Gastroesophageal sphincter (tissue), 4 donors: Measurements from ENCODE around the gene LMNA. TPM values are rescaled to one million over a fixed set of nuclear protein-coding genes. Genes with fewer than 3 reads are reported as not detected.
"Not testable (repeated sequence)": the region's sequence is repeated elsewhere in the genome, so short reads cannot be mapped to it uniquely, and the experiment has no call there.

Experiments
- ATAC-seq: fragments of 150-250 bp; one replicate; pipeline ENCODE4 v1.9.1; 2016; ENCODE audit warnings: mild to moderate bottlenecking, moderate library complexity
- H3K27ac ChIP-seq, 4 donors: fragments of 200-600 bp; sonication (generic) in 3 of 4; 1 replicate in 3 of 4; 2 replicates in 1 of 4; pipeline ENCODE4 v1.5.1; 2016 to 2019
- H3K27me3 ChIP-seq: fragments of 200-600 bp; sonication (generic); one replicate; pipeline ENCODE4 v1.5.1; 2019
- H3K36me3 ChIP-seq, 2 donors: fragments of 200-600 bp; sonication (generic); one replicate each; pipeline ENCODE4 v1.5.1; 2019; ENCODE audit warnings: control low read depth in 1 of 2
- H3K4me1 ChIP-seq, 3 donors: fragments of 200-600 bp; sonication (generic); 1 replicate in 2 of 3; 2 replicates in 1 of 3; pipeline ENCODE4 v1.5.1; 2016 to 2019; ENCODE audit warnings: control low read depth in 2 of 3
- H3K4me3 ChIP-seq, 2 donors: fragments of 200-600 bp; sonication (generic); one replicate each; pipeline ENCODE4 v1.5.1; 2019; ENCODE audit warnings: mild to moderate bottlenecking in 1 of 2, moderate library complexity in 1 of 2
- H3K9me3 ChIP-seq, 3 donors: fragments of 200-600 bp; sonication (generic); one replicate each; pipeline ENCODE4 v1.5.1; 2017 to 2019; ENCODE audit warnings: control low read depth in 2 of 3
- CTCF ChIP-seq, 4 experiments: fragments of 200-600 bp in 2 of 4; fragments of 450-650 bp in 2 of 4; sonication (generic) in 1 of 4; IDR thresholded peaks; one replicate each; pipeline ENCODE4 v1.5.1; 2017 to 2019; ENCODE audit warnings: antibody characterized with exemption in 4 of 4, mild to moderate bottlenecking in 2 of 4, moderate library complexity in 2 of 4
- EP300 ChIP-seq: sonication (generic); formaldehyde crosslinking; IDR thresholded peaks from one replicate; pipeline ENCODE4 v1.6.1; 2017; ENCODE audit warnings: antibody characterized with exemption, mild to moderate bottlenecking
- POLR2A ChIP-seq, 2 donors: fragments of 450-650 bp; IDR thresholded peaks; one replicate each; pipeline ENCODE4 v1.6.1; 2017; ENCODE audit warnings: antibody characterized with exemption in 2 of 2, mild to moderate bottlenecking in 2 of 2, moderate library complexity in 1 of 2
- POLR2AphosphoS5 ChIP-seq: sonication (generic); formaldehyde crosslinking; IDR thresholded peaks from one replicate; pipeline ENCODE4 v1.6.1; 2017; ENCODE audit warnings: antibody characterized with exemption
- WGBS, 2 donors: methylation state at CpG; one replicate each; pipeline ENCODE4 v1.1.5; 2018; ENCODE audit warnings: low coverage in 1 of 2; 5-methylcytosine and 5-hydroxymethylcytosine counted together
- total RNA-seq, 4 donors: library from RNA; depleted of rRNA; stranded (reverse); fragments of >200 nt; gene quantifications; one replicate each; pipeline ENCODE4 v1.1.0, GENCODE V29; 2016

Gene LMNA
- total RNA-seq, 4 donors from 2014 or later: 327 to 617 (median 519) TPM

- no peak for TF ChIP-seq POLR2A (IDR thresholded peaks at IDR 0.05)
- TF ChIP-seq POLR2AphosphoS5: no peak
- TF ChIP-seq EP300: no peak
- TF ChIP-seq CTCF (IDR thresholded peaks at IDR 0.05): no peak
- no peaks in the 10 kb centered on the region for H3K36me3 ChIP-seq
- H3K27me3 ChIP-seq: no peaks in the 10 kb centered on the region
- H3K4me3 ChIP-seq: peak overlapping the region in 1 of 2 donors; percentile 93
- H3K9me3 ChIP-seq: no peaks in the 10 kb centered on the region
- H3K27ac ChIP-seq: peak overlapping the region; percentile 94 to 100 (median 100)
- peaks cover 0 to 61% (median 19%) of the 10 kb centered on the region in 3 donors for H3K4me1 ChIP-seq
- ATAC-seq: no peak
- WGBS, 2 donors: 0 to 30% methylated on average over 1 to 4 of the region's 4 CpGs
These were observed 1.1 kb upstream of the LMNA start for GRCh38 chr1:156113282-156113950.

GRCh38 chr1:156114919-156115513 is 505 bp downstream of the LMNA start:
- WGBS, 2 donors: 0 to 8% methylated on average over 2 to 11 of the region's 49 CpGs
- Histone ChIP-seq H3K9me3 (no peaks in the 10 kb centered on the region), H3K4me3 (peak overlapping the region; percentile 90 to 93), H3K4me1 (peaks cover 0 to 70% (median 35%) of the 10 kb centered on the region in 3 donors), H3K27ac (peak overlapping the region; percentile 94 to 100 (median 100)), H3K27me3 (no peaks in the 10 kb centered on the region), H3K36me3 (no peaks in the 10 kb centered on the region)
- TF ChIP-seq CTCF (IDR thresholded peaks at IDR 0.05) (no peak), POLR2A (IDR thresholded peaks at IDR 0.05) (no peak), EP300 (no peak), POLR2AphosphoS5 (no peak)
- ATAC-seq: no peak

GRCh38 chr1:156115514-156116374 is 1.2 kb downstream of the LMNA start:
- Histone ChIP-seq H3K27ac (peak overlapping the region; percentile 94 to 100 (median 100)), H3K9me3 (no peaks in the 10 kb centered on the region), H3K36me3 (peaks cover 0 to 5% of the 10 kb centered on the region in 2 donors), H3K27me3 (no peaks in the 10 kb centered on the region), H3K4me3 (peak overlapping the region; percentile 90 to 93), H3K4me1 (peaks cover 0 to 78% (median 43%) of the 10 kb centered on the region in 3 donors)
- no peak for ATAC-seq
- 0% methylated on average over 9 of the region's 19 CpGs for WGBS, 2 donors
- TF ChIP-seq CTCF (IDR thresholded peaks at IDR 0.05): no peak
- no peak for TF ChIP-seq EP300
- TF ChIP-seq POLR2AphosphoS5: peak; percentile 72
- TF ChIP-seq POLR2A (IDR thresholded peaks at IDR 0.05): peak; percentile 29 to 47

GRCh38 chr1:156116731-156117130 is 2.2 kb downstream of the LMNA start:
- H3K9me3 ChIP-seq, H3K36me3 ChIP-seq, ATAC-seq, H3K27me3 ChIP-seq: not testable (repeated sequence)
- peak overlapping the region; percentile 94 to 100 (median 100) for H3K27ac ChIP-seq
- H3K4me3 ChIP-seq: peak overlapping the region; percentile 90 to 93
- peaks cover 7 to 81% (median 52%) of the 10 kb centered on the region in 3 donors for H3K4me1 ChIP-seq
- 20% methylated on average over 1 of the region's 5 CpGs; no CpG with 5 or more reads in 1 of the 2 donors for WGBS, 2 donors

- Histone ChIP-seq H3K36me3 (peaks cover 0 to 5% of the 10 kb centered on the region in 2 donors), H3K27me3 (no peaks in the 10 kb centered on the region), H3K4me3 (peak overlapping the region; percentile 90 to 93), H3K4me1 (peaks cover 7 to 81% (median 57%) of the 10 kb centered on the region in 3 donors), H3K9me3 (no peaks in the 10 kb centered on the region), H3K27ac (peak overlapping the region; percentile 94 to 100 (median 100))
- no peak for TF ChIP-seq CTCF (IDR thresholded peaks at IDR 0.05)
- no peak for TF ChIP-seq EP300
- TF ChIP-seq POLR2A (IDR thresholded peaks at IDR 0.05): no peak
- TF ChIP-seq POLR2AphosphoS5: no peak
- no peak for ATAC-seq
- WGBS, 2 donors: 2 to 13% methylated on average over 6 of the region's 13 CpGs
These were observed 3.1 kb downstream of the LMNA start for GRCh38 chr1:156117414-156118176.
